Uterus (tissue), 2 donors: ENCODE data around the gene TCN2.

ENCODE experiments used
- CTCF ChIP-seq, 4 experiments: fragments of 200-600 bp in 2 of 4; fragments of 450-650 bp in 2 of 4; sonication (generic) in 2 of 4; IDR thresholded peaks; one replicate each; pipeline ENCODE4 v1.5.1; 2016 to 2019; ENCODE audit warnings: antibody characterized with exemption in 4 of 4, mild to moderate bottlenecking in 2 of 4, moderate library complexity in 1 of 4
- POLR2A ChIP-seq, 2 donors: fragments of 450-650 bp; IDR thresholded peaks; one replicate each; pipeline ENCODE4 v1.6.1; 2016; ENCODE audit warnings: antibody characterized with exemption in 2 of 2, mild to moderate bottlenecking in 1 of 2, moderate library complexity in 1 of 2

GRCh38 chr22:30671071-30671470 is 64.1 kb downstream of the TCN2 start:
- TF ChIP-seq CTCF (IDR thresholded peaks at IDR 0.05): no peak
- no peak for TF ChIP-seq POLR2A (IDR thresholded peaks at IDR 0.05)
